ENCODE data around the gene NUTM1.

DNA sequence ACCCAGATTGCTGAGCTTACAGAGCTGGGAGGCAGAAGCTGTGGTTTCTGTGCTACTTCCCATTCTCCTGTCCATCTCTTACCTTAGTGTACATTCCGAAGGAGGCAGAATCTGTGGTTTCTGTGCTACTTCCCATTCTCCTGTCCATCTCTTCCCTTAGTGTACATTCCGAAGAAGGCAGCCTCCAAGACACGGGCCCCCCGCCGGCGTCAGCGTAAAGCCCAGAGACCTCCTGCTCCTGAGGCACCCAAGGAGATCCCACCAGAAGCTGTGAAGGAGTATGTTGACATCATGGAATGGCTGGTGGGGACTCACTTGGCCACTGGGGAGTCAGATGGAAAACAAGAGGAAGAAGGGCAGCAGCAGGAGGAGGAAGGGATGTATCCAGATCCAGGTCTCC, 11.2 kb downstream of the NUTM1 start:
- TF ChIP-seq POLR2AphosphoS5 (IDR thresholded peaks at IDR 0.05; ENCODE audit: low read depth, low read length) (no peak), TAF1 (IDR thresholded peaks at IDR 0.05; ENCODE audit: borderline replicate concordance, low read depth, low read length) (no peak)
